NCI-H82 (cell line): ENCODE results near the gene CD151.

Source experiments
- DNase-seq: peaks from one replicate; lab custom pipeline; 2025; lab: John Stamatoyannopoulos, UW

CD151 gene

DNA sequence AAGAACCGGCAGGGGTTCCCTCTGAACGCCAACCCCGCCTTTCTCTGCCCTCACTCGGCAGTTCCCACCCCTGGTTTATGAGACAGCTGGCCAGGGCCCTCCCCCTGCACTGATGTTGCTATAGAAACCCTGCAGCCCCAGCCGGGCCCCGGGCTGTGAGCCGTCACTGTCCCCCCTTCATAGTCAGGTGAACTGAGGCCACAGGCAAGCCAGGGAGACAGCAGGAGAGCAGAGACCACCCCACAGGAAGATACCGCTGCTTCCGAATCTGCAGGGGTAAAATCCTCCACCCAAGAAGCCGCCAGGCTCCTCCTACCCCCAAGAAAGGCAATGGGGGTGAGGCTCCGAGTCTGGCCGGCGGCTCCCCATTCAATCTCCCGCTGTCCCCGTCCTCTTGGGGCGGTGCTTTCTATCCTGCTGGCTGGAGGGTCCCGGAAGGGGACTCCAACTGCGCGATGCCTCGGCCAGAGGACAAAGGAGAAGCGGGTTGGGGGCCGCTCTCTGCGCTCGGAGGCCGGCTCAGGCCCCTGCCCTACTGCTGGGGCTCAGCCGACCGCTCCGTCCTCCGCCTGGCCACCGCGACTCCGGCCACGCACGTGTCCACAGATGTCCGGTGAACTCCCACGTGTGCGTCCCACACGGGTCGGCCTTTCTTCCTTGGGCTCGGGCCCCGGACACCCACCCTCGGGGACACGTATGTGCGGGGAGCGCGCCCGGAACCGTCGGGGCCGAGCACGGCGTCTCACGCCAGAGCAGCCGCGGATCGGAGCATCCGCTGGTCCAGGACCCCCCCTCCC is 35.3 kb upstream of the CD151 start:
- DNase-seq, result peak; percentile 94

GRCh38 chr11:798093-798713 is 34.5 kb upstream of the CD151 start, which contains the start of gene SLC25A22:
Gene SLC25A22 (minus strand): TSS chr11:798281. CDS start chr11:795006, 3,275 bp downstream.
- peak; percentile 79 for DNase-seq

DNA sequence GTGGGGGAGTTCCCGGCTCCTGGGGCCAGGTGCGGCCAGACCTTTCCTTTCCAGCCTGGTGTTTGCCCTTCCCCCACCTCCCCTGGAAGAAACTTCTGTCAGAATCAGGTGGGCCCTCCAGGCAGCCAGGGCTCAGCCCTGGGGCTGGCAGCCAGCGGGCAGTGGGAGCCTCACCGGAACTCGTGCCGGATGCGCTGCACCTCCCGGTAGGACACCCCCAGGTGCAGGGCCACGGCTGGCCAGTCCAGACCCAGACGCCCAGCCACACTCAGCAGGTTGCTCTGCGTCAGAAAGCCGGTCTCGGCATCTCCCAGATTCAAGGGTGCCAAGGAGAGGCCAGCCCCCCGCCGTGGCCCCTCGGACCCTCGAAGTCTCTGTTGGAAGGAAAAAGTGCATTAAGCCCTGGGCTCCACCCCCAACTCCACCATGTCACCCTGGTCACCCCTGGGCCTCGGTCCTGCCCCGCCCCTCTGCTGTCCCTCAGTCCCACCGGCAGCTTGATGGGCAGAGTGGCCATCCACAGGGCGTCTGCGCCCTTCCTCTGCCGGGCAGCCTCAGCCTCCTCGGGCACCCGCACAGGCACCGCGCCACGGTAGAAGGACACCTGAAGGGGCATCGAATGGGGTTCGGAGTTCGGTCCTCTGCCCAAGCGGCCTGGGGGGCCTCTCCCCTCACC is 33.0 kb upstream of the CD151 start:
- DNase-seq, result no peak

GRCh38 chr11:800473-800872 is 32.3 kb upstream of the CD151 start:
- no peak for DNase-seq

DNA sequence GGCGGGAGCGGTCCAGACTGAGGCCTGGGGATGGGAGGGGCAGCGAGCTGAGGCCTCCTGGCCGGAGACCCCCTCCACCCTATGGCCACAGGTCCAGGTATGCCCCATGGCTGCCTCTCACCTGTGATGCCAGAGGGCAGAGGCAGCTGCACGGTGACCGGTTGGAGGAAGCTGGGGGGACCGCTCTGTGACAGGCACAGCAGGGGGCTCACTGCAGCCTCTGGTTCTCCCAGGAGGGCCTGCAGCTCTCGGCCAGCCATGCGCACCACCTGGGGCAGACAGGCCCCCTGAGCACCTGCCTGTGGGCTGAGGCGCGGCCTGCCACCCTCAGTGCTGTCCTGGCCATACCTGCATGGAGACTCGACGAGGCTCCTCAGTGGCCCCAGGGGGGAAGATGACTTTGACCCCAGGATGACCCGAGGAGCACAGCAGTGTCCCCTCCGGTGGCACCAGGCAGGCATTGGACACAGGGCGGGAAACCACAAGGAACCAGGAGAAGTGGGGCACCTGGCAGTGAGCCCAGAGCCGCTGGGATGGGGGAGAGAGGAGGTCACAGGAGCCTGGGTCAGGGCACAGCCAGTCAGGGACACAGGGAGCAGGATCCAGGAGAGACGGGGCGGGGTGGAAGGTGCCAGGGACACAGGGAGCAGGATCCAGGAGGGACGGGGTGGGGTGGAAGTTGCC is 31.5 kb upstream of the CD151 start:
- no peak for DNase-seq

GRCh38 chr11:802018-802617 is 30.6 kb upstream of the CD151 start:
- no peak for DNase-seq

DNA sequence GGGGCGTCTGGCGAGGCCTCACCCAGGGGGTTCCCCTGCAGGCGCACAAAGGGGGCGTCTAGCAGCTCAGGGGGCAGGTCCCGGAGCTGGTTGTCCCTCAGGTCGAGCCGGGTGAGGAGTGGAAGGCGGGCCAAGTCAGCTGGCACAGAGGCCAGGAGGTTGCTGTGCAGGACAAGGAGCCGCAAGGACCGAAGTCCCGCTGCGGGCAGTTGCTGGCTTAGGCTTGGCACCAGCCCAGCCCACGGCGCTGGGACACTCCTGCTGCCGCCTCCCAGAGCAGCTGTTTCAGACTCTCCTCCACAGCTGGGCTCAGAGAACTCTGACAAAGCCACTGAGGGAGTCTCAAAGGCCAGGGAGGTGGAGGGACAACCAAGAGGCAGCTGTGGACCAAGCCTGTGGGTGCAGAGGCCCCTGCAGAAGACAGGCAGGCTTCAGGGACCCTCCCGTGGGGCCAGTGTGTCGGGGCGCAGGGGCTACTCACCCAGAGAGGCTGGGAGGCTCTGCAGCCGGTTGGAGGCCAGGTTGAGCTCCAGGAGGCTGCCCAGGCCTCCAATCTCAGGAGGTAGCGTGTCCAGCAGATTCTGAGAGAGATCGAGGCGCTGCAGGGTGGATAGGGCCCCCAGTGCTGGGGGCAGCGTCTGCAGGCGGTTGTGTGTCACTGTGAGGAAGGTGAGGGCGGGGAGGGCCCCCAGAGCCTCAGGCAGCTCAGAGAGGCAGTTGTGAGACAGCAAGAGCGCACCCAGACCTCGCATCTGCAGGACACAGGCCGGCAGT is 29.9 kb upstream of the CD151 start:
- no peak for DNase-seq

DNA sequence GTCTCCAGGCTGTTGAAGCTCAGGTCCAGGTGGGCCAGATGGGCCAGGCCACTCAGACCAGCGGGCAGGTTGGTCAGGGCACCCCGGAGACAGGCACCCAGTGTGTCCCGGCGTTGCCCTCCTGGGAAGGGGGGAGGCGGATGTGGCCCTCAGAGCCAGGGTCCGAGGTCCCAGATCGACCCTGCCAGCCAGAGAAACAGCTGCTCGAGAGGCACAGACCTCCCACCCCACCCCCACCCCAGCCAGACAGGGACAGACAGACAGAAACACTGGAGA is 29.3 kb upstream of the CD151 start:
- no peak for DNase-seq

DNA sequence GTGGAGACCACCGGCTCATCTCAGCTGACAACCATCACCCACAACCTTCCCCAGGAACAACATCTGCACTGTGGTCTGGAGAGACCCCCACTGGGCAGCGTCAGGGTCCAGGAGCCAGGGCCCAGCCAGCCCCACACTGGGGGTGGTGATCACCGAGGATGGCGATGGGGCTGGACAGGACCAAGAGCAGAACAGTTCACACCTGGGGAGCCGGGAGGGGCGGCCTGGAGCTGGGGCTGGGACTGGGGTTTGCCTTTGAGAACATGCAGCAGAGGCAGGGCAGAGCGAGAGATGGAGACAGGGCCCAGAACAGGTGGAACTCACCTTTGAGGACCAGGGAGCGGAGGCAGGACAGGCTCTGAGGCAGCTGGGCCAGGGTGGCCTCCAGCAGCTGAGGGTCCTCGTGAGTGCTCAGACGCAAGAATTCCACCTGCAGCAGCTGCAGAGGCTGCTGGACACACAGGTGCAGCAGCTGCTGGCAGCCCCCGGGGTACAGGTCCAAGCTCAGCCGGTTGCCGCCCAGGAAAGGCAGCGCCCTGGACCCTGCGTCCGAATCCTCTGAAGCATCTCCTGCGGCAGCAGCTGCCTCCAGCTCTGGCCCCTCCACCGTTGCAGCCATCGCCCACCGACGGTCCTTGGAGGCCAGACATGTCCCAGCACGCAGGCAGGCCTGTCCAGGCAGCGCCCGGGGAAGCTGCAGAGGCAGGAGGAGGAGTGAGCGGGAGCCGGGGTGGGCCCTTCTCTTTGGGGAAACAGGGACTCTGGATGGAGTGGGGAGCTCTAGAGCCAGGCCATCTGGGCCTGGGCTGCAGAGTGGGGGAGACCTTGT is 28.8 kb upstream of the CD151 start:
- no peak for DNase-seq

GRCh38 chr11:804599-804964 is 28.2 kb upstream of the CD151 start:
- DNase-seq, result no peak

DNA sequence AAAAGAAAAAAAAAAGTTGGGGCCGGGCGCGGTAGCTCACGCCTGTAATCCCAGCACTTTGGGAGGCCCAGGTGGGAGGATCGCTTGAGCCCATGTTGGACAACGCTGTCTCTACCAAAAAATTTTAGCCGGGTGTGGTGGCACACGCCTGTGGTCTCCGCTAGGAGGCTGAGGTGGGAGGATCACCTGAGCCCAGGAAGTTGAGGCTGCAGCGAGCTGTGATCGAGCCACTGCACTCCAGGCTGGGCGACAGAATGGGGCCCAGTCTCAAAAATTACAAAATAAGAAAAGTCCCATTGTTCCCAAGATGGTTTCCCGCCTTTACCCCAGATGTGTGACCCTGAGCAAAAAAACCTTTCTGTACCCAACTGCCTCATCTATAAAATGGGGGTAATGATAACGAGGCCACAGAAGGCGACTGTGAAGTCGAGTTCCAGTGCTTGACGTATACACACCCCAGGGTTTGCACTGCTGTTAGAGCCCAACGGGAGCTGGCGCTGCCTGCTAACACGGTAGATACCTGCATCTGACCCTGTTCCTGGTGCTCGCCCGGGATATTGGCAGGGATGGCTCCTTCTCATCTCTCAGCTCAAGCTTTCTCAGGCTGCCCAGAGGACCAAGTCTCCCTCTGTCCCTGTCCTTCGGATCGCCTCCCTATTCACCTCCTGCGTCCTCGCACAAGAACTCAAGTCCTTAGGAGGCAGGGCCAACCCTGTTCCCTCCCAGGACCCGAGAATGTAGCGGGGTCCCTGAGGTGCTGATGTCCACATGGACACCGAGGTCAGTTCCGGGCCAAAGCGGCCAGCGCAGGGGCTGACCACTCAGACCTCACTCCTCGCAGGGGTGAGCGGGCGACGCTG is 24.1 kb upstream of the CD151 start:
- peak; percentile 39 for DNase-seq

DNA sequence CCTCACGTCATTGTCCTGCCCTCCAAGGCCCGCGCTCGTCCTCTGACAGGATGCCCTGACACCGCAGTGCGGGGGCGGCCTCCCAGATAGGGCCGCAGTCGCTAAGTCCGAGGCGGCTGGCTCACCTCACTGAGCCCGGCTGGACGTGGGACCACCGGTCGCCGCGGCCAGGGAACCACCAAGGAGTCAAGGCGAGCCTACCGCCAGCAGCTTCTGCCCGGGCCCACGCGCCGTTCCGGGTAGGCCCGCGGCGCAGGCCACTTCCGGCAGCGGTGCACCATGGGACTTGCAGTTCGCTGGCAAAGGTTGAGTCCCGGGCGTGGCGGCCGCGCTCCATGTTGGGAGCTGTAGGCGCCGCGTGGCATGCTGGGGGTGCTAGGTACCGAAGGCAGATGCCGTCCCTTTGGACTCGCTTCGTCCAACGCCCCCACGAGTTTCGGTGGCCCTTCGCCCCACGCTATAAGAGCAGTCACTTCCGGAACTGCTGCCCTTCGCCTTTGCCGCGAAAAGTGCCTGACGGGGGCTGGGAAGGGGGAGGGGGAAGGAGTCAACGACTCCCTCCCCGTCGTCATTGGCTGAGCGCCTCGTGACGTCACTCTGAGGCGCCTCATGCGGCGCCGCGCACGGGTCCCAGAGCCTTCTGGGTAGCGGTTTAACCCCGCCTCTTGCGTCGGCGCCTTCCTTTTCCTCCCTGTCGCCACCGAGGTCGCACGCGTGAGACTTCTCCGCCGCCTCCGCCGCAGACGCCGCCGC is 23.3 kb upstream of the CD151 start, which contains the start of gene RPLP2:
TSS of gene RPLP2 (plus strand) at position 681 of the 753 bp plus-strand sequence. CDS start 268 bp downstream, outside the sequence.
- DNase-seq, result peak; percentile 97

GRCh38 chr11:810040-810567 is 22.6 kb upstream of the CD151 start:
- no peak for DNase-seq

DNA sequence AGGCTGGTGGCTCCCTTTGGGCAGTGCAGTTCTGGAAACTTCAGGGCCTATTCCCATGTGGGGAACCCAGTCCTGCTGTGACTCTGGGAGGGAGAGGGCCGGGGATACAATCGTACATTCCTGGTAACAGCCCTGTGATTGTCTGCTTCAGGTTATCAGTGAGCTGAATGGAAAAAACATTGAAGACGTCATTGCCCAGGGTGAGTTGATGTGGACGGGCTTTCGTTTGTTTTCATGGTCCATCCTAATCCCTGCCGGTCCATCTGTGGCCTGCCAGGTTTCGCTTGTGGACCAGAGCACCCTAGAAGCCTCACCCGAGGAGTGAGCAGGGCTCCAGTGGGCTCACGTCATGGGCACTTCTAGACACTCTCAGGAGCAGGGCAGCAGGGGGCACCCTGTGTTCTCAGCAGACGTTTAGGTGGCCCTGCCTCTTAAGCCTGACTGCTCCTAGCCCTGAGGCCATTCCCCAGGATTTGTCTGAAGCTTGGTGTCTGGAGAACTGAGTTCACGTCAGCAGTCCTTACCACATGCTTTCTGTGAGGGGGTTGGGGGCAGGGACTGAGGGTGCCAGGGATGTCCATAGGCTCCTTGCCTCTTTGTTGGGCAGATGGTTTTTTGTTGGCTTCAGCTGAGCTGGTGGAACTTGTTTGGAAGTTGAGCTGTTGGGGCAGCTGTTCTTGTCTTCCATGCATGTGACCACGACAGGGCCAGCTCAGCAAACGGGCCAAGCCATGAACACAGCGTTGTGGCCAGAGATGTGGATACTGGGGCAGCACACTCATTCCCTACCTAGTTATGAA is 21.1 kb upstream of the CD151 start:
- DNase-seq, result no peak

GRCh38 chr11:812390-812789 is 20.4 kb upstream of the CD151 start:
- no peak for DNase-seq

DNA sequence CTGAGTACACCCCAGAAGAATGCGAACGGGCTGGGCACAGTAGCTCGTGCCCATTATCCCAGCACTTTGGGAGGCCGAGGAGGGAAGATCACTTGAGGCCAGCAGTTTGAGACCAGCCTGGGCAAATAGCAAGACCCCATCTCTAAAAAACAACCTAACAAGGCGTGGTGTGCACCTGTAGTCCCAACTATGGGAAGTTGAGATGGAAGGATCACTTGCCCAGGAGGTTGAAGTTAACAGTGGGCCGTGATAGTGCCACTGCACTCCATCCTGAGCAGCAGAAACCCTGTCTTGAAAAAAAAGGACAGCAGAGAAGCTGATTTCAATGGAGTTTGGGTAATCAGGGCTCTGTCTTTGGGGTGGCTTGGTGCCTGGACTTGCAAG is 19.7 kb upstream of the CD151 start:
- DNase-seq, result no peak

DNA sequence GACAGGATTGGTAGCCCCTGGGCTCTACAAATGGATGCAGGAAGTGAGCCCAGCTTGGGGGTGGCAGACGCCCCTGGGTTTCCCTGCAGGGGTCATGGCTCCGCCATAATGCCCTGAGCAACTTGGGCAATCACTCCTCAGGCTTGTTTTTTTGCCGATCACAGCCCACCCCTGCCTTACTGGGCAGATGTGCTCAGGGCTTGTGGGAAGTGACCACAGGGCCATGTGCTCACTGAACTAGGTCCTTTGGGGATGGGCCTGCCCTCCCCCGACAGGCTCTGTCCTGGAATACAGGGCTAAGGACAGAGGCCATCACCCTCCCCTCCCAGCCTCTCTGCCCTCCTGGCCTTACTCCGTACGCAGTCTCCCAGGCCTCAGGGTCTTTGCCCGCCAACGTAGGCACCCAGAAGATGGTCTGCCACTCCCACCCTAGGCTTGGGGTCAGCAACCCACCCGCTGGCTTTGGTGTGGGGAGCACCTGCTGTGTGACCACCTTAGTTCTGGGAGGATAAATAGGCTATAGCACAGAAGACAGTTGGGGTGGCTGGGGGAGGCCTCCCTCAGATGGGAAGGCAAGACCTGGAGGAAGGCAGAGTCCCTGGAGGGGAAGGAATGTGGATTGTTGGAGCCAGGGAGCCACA is 19.2 kb upstream of the CD151 start:
- peak; percentile 26 for DNase-seq
